HG02970 (cell line): ENCODE data around the gene DNASE1L3.

Experiments
- ATAC-seq: cut with Tn5 transposase; IDR thresholded peaks from one replicate; pipeline ENCODE4 v1.9.1; 2021; ENCODE audit warnings: mild to moderate bottlenecking, moderate library complexity, moderate number of reproducible peaks; ENCODE audit not compliant: unreplicated experiment, low FRiP score

The DNASE1L3 gene

GRCh38 chr3:58180099-58180880, 30.5 kb downstream of the DNASE1L3 start:
- ATAC-seq: no peak

DNA sequence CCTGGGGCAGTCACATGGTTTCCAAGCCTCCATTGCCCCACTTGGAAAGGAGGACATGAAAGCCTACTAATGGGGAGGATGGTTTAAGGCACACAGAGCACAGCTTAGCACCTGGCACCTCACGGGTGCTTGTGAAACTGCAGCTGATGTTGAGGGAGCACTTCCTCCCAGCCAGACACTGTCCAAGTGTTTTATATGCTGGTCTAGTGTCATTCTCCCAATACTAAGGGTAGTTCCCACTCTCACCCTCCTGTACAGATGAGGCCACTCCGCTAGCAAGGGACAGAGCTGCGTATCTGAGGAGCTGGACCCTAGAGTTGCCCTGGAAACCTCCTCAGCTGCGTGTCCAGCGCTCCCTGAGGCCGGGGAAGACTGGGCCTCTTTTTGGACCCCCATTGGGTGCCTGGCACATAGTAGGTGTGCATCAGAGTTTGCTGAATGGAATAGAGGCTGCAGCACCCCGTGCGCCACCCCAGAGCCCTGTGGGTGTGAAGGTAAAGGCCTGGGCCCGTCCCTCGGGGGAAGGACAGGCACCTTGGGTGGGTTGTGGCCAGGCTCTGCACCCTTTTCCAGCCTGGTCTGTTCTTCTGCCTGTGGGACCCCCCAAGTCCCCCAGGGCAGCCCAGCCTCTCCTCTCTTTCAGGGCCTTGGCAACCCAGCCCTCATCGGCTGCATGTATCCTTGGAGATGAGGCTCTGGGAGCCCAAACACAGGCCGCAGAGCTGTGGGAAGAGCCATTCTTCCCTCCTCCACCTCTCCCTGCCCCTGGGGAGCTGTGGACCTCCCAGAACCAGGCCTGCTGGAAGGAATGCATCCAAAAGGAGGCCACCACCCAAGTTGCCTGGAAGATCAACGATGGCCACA, 31.3 kb downstream of the DNASE1L3 start:
- no peak for ATAC-seq

DNA sequence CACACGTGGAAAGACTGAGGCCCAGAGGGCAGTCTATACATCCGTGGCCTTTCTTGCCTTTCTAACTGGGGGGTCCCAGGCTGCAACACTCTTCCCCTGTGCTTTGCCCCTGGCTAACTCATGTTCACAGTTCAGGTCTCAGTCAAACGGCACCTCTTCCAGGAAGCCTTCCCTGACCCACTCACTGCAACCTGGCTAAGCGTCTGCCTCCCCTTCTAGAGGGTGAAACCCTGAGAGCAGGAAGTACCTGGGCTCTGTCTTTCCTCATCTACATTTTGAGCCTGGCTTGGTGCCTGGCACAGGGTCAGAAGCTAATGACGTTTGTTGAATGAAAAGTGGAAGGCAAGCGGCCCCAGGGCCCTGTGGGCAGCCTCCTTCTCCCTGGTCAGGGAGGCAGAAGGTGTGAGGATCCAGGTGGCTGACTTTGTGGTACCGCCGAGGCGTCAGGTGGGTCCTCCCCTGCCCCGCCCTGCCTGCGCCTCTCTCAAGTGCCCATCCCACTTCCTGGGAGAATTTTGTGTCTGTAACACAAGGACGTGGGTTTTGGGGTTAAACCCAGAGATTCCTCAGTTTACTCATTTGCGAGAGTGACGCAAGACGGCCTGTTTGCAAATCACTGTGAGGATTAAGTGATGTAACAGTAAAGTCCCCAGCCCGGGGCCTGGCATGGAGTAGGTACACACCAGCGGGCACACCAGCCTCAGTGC, 32.1 kb downstream of the DNASE1L3 start:
- ATAC-seq: no peak

- no peak for ATAC-seq
Observed at GRCh38 chr3:58177747-58178527, 32.8 kb downstream of the DNASE1L3 start.

DNA sequence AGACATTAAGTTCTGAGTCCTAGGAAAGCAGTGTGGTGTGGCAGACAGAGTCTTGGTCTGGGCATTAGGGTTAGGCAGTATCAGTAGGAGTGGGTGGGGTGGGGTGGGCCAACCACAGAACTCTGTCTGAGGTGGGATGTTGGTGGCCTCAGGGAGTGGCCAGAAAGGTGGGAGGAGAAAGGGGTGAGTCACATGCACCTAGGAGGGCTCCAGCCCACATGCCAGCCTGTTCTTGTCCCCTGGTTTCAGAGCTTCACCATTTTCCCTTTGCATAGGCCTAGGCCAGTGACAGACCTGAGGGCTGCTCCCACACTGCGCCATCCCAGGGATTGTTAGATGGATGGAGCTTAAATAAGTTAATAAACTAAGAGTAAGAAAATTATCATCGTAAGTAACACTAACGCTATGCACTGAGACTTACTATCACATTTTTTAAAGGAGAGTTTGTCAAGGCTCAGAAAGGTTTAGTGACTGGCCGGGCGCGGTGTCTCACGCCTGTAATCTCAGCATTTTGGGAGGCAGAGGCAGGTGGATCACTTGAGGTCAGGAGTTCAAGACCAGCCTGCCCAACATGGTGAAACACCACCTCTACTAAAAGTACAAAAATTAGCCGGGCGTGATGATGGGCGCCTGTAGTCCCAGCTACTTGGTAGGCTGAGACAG, 33.8 kb downstream of the DNASE1L3 start:
- no peak for ATAC-seq

DNA sequence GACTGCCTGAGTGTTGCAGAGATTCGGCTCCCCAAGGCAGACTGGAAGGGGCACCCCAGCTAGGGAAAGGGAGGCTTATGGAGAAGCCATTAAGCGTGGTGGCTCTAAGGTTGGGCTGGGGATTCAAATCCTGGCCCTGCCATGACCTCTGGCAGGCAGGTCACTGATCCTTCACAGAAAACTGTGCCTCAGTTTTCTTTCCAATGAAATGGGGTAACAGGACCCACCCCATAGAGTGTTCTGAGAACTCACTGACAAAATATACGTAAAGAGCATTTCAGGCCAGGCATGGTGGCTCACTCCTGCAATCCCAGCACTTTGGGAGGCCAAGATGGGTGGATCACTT, 34.6 kb downstream of the DNASE1L3 start:
- ATAC-seq: no peak

DNA sequence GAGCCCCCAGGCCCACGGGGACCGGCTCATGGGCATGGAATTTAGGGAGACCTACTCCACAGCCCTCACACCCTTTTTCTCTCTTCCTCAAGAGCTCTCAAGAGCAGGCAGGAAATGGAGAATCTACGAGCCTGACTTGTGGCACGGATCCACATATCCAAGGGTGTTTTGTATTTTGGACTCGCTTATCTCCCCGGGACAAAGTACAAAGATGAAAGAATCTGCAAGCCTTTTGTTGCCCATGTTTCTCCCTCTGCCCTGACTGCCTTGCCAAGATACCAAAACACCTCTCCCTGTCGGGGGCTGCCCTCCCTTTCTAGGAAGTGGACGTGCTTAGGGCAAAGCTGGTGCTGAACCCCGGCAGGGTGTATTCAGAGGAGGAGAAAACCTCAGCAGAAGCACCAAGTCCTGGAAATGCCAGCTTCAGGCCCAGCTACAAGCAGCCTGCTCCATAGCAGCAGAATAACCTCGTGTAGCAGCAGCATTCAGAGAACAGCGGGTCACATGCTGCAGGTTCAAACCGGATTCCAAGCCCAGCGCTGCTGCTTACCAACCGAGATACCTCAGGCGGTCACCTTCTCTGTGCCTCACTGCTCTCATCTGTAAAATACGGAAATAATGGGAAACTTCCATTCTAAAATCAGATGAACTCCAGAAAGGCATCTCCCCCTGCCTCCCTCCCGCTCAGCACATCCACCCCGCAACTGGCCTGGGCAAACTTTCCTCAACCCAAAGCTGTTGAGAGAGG, 35.2 kb downstream of the DNASE1L3 start:
- ATAC-seq: no peak

GRCh38 chr3:58175187-58175436, 35.7 kb downstream of the DNASE1L3 start:
- no peak for ATAC-seq

GRCh38 chr3:58173669-58174398, 36.9 kb downstream of the DNASE1L3 start:
- ATAC-seq: no peak

GRCh38 chr3:58173029-58173668, 37.6 kb downstream of the DNASE1L3 start:
- no peak for ATAC-seq

DNA sequence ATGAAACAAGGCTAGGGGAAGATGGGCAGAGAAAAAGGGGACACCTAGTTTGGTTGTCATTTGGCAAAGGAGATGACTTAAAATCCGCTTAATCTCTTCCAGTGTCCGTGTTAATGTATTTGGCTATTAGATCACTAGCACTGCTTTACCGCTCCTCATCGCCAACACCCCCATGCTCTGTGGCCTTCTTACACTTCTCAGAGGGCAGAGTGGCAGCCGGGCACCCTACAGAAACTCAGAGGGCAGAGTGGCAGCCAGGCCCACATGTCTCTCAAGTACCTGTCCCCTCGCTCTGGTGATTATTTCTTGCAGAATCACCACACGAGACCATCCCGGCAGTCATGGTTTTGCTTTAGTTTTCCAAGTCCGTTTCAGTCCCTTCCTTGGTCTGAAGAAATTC, 39.6 kb downstream of the DNASE1L3 start:
- no peak for ATAC-seq

DNA sequence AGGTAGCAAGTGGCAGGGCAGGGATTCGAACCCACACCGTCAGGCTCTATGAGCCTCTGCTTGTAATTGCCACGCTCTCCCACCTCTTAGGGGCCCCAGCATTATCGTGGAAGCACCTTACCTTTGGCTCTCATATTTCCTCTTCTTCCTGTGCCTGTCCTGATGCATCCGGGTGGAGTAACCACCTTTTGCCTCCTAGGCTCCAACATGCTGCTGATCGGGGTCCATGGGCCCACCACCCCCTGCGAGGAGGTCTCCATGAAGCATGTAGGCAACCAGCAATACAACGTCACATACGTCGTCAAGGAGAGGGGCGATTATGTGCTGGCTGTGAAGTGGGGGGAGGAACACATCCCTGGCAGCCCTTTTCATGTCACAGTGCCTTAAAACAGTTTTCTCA, 40.4 kb downstream of the DNASE1L3 start:
- no peak for ATAC-seq

DNA sequence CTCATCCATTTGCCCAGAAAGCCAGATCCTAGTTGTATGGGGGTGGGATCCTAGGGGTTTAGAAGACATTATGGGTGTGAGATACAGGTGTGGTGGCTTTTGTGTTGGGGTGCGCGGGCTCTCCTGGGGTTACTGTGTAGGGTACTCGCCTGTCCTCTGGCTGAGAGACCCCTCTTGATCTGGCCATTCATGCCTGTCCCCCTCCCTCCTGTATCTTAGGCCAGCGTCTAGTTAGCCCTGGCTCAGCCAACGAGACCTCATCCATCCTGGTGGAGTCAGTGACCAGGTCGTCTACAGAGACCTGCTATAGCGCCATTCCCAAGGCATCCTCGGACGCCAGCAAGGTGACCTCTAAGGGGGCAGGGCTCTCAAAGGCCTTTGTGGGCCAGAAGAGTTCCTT, 41.4 kb downstream of the DNASE1L3 start:
- ATAC-seq: no peak

- no peak for ATAC-seq
Observed at GRCh38 chr3:58168498-58168897, 42.3 kb downstream of the DNASE1L3 start.

DNA sequence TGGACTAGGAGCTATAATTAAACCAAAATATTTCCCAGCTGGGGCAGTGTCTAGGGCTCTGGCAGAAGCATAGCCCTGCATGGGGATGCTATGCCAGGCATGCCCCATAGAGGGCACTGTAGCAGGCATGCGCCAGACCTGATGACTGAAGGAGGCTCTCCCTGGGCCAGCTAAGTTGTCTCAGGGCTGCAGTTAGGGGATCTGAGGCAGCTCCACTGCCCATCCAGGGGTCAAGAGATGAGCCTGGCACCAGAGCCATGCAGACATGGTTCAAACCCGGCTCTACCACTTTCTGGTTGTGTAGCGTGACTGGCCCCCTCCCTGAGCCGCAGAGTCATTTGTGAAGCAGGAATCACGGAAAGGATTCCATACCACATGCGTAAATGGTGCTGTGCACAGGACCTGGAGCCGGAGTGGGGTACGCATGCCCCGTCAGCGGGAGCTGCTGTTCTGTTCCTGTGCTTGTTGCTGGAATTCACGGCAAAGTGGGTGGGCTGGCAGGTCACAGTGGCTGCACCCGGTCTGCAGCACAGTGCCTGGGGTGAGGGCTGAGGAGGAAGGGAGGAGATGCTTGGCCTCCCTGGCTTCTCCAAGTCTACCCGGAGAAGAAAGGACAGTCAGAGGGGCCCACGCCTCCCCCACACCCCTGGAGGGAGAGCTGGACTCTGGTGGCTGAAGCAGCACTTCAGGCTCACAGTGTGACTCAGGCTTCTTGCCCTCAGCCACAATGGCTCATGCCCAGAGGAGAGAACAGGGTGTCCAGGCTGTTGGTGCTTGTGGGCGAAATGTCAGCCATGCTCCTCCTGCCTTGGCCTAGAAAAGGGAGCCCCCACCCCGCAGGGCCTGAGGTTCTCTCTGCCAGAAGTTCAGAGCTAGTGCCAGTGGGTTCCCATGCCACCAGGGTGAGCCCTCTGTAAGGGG, 43.1 kb downstream of the DNASE1L3 start:
- ATAC-seq: no peak

DNA sequence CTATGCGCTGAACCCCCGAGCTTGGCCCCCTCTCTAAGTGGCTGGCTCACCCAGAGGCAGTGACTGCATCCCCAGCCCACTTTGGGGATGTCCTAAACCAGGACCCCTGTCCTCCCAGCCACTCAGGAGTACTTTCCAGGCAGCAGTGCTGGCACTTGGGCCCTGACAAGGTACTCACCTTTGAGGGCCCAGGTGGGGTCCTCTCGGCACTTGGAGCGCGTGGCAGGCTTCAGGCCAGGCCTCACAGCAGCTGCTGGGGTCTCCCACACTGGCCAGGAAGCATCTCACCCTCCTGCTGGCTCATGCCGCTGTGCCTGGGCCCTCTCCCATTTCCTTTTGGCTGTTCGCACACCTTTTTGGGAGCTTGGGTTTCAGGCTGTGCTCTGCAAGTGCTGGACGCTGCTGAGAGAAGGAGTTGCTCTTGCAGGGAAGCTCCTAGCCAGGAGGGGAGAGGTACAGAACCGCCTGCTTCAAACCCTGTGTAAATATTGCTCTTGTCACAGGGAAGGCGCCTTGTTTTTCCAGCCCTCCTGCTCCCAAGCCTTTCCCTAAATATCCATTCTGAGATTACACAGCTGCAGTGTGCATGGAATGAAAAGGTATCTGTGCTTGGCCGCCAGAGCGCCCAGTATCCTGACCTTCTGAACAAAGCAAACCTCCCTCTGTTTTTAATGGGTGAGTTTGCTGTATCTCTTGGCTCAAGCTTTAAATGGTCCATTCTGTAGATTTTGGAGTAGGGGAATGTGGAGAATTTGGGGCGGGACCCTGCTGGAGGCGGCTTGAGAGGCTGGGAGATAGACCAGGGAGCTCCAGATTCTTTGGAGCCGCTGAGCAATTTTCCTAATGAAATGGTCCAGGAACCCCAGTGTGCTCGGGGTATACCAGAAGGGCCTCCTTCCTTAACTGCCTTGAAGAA, 45.6 kb downstream of the DNASE1L3 start:
- ATAC-seq: no peak
